ENCODE measurements around the gene TRMT112.
"Not testable (repeated sequence)": the region's sequence is repeated elsewhere in the genome, so short reads cannot be mapped to it uniquely, and the experiment has no call there.

The TRMT112 gene

DNA sequence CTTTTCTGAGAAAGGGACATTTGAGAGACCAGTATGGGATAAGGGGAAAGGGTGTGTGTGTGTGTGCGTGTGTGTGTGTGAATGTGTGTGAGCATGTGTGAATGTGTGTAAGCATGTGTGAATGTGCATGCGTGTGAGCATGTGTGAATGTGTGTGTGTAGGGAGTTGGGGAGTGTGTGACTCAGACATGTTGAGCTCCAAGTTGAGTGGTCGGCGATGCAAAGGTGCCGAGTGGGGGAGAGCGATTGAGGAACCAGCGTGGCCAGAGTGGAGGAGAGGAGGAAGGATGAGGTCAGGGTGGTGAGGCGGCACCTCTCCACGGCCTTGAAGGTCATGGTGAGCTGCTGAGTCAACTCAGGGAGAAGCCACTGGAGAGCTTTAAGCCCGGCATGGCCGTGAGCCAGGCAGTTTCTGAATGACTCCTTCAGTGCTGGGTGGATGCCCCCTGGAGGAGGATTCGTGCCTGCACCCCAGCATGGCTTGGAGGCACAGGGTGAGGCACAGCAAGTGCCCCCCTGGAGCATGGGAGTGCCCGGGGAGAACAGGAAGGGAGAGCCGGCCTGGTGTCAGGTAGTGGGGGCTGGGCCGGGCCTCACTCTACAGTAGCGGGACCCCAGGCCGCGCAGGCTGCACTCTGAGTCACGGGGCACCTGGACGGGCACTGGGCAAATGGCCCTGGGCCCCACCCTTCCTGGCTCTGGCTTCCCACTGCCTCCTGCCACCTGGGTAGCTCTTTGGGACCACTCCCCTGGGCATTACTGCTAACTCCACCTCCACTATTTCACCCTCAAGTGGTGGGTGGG, 14.4 kb upstream of the TRMT112 start:
- TF ChIP-seq POLR2A (IDR thresholded peaks at IDR 0.05; ENCODE audit: low read length) (no peak), GATA1 (IDR thresholded peaks at IDR 0.05; ENCODE audit: low read depth, low read length) (no peak)
- peak; percentile 95 to 97 for DNase-seq

DNA sequence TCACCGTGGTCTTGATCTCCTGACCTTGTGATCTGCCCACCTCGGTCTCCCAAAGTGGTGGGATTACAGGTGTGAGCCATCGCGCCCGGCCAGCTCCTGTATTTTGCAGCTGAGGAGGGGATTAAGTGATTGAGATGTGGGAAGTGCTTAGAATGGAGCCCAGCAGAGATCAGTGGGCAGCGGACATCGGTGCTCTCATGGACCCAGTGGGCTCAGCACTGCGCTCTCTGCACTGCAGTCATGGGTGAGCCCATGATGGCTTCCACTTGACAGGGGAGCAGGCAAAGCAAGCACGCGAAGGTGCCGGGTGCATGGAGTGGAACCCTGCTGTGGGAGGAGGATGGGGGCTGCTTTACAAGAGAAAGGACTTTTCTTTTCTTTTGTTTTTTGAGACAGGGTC, 13.5 kb upstream of the TRMT112 start:
- DNase-seq = no peak
- no peak for TF ChIP-seq GATA1 (IDR thresholded peaks at IDR 0.05; ENCODE audit: low read depth, low read length)
- no peak for TF ChIP-seq POLR2A (IDR thresholded peaks at IDR 0.05; ENCODE audit: low read length)

DNA sequence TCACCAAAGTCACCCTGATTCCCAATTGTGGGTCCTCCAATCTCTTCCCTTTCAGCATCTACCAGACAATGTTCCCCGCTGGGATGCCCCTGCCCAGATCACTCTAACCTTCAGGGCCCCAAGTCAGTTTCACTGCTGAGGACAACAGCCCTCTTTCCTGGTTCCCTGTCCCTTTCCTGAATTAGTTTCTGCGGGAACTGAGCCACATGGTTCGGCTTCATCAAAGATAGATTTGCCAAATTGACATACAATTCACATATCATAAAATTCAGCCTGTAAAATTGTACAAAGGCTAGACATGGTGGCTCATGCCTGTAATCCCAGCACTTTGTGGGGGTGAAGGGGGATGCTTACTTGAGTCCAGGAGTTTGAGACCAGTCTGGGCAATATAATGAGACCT, 10.6 kb upstream of the TRMT112 start:
- TF ChIP-seq GATA1 (IDR thresholded peaks at IDR 0.05; ENCODE audit: low read depth, low read length) = no peak
- TF ChIP-seq POLR2A (IDR thresholded peaks at IDR 0.05; ENCODE audit: low read length) = no peak
- DNase-seq = no peak

DNA sequence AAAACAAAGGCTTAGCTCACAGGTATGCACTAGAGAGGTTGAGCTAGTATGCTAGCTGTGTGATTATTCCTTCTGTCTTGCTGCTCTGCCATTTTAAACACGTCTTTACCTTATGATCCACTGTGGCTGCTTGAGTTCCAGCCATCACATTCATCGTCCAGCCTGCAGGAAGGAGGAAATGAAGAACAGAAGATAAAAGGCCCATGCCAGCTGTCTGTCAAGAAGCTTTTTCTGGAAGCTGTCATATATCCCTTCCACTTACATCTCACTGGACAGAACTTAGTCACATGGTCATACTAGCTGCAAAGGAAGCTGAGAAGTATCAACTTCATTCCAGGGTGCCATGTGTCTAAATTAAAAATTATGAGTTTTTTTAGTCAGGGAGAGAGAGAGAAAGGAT, 10.0 kb upstream of the TRMT112 start:
- no peak for DNase-seq
- TF ChIP-seq POLR2A (IDR thresholded peaks at IDR 0.05; ENCODE audit: low read length) = no peak
- no peak for TF ChIP-seq GATA1 (IDR thresholded peaks at IDR 0.05; ENCODE audit: low read depth, low read length)

DNA sequence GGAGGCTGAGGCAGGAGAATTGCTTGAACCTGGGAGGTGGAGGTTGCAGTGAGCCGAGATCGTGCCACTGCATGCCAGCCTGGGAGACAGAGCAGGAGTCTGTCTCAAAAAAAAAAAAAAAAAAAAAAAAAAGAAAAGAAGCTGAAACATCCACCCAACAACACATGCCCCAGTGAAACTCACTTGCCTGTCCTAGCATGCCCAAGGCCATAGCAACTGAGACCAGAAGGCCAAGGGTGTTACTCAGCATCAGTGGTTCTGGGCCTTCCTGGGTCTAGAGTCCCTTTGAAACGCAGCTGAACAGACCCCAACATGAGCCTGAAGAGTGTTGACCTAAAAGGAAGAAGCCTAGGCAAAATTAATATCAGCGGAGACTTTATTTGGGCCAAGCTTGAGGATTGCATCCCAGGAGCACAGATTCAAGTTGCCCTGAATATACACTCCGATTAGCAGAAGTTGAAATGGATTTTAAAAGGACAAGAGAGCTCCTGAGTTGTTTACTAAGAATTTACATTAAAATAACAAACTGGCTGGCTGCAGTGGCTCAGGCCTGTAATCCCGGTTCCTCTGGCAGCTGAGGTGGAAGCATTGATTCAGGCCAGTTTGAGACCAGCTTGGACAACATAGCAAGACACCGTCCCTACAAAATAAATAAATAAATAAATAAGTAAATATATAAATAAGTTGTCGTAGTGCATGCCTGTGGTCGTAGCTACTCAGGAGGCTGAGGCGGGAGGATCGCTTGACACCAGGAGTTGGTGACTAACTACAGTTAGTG, 7.5 kb upstream of the TRMT112 start:
- TF ChIP-seq POLR2A (IDR thresholded peaks at IDR 0.05; ENCODE audit: low read length) (no peak), GATA1 (IDR thresholded peaks at IDR 0.05; ENCODE audit: low read depth, low read length) (no peak)
- DNase-seq = no peak

DNA sequence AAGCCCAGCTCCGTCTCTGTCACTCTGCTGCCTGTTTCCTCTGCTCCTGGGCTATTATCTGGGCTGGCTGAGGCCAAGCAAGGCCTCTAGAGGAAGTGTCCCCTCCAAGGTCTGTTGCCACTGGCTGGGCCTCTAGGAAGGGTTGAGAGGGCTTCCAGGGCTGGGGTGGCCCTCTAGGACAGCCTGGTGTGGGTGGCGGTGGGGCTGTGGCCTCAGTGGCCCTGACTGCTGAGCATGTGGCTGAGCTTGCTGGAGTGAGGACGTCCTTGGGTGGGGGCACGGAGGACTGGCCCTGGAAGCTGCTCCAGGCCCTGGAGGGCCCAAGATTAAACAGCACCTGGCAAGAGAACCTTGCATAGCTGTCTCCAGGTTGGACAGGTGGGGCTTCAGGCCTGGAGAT, 6.6 kb upstream of the TRMT112 start:
- DNase-seq = not testable (repeated sequence)

DNA sequence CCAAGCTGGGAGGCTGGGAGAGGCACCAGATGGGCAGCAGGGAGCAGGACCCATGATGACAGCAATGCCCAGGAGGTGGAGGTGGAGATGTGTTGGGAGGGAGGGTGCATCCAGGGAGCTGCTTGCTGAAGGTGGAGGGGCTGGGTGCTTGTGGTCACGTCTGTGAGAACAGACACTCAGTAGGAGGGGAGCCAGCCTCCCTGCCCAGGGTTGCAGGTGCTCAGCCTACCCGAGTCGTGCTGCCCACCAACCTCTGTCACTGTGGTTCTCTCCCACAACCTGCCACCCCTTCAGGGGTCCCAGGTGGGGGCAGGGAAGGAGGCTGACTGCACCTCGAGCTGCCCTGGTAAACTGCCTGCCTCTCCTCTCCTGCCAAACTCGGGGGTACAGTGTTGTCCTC, 6.0 kb upstream of the TRMT112 start:
- DNase-seq = no peak

DNA sequence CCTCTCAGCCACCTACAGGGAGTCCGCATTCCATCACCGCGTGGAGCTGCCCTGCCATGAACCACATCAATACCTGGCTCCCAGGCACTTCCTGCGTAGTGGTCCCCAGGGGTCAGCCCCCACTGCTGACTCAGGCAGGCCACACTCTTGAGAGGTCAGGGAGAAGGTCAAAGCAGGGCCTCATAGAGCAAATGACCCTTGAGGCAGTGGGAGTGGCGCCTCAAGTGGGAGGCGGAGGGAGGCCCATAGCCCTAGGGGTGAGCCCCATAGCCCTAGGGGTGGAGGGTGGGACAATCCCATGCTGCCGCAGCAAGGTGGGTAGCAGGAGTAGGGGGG, 5.5 kb upstream of the TRMT112 start:
- TF ChIP-seq GATA1 (IDR thresholded peaks at IDR 0.05; ENCODE audit: low read depth, low read length) (no peak), POLR2A (IDR thresholded peaks at IDR 0.05; ENCODE audit: low read length) (no peak)
- DNase-seq = no peak

More for the DNA sequence above, 6.0 kb upstream of the TRMT112 start:
- no peak for TF ChIP-seq POLR2A (IDR thresholded peaks at IDR 0.05; ENCODE audit: low read length)
- no peak for TF ChIP-seq GATA1 (IDR thresholded peaks at IDR 0.05; ENCODE audit: low read depth, low read length)

DNA sequence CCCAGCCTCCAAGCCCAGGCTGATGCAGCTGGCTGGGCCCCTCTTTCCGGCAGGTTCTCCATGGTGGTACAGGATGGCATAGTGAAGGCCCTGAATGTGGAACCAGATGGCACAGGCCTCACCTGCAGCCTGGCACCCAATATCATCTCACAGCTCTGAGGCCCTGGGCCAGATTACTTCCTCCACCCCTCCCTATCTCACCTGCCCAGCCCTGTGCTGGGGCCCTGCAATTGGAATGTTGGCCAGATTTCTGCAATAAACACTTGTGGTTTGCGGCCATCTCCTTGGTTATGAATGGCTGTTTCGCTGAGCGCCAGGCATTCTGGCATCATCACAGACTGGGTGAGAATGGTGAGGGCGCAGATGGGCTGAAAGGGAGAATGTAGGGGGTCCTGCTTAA, 4.2 kb upstream of the TRMT112 start:
- TF ChIP-seq POLR2A (IDR thresholded peaks at IDR 0.05; ENCODE audit: low read length) (no peak), GATA1 (IDR thresholded peaks at IDR 0.05; ENCODE audit: low read depth, low read length) (no peak)
- no peak for DNase-seq

DNA sequence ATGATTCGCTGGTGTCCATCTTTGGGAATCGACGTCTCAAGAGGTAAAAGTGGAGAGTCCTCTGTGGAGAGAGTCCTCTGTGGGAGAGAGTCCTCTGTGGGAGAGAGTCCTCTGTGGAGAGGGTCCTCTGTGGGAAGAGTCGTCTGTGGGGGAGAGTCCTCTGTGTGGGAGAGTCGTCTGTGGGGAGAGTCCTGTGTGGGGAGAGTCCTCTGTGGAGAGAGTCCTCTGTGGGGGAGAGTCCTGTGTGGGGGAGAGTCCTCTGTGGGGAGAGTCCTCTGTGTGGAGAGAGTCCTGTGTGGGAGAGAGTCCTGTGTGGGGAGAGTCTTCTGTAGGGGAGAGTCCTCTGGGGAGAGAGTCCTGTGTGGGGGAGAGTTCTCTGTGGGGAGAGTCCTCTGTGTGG, 3.7 kb upstream of the TRMT112 start:
- no peak for DNase-seq
- TF ChIP-seq POLR2A (IDR thresholded peaks at IDR 0.05; ENCODE audit: low read length) (no peak), GATA1 (IDR thresholded peaks at IDR 0.05; ENCODE audit: low read depth, low read length) (no peak)

DNA sequence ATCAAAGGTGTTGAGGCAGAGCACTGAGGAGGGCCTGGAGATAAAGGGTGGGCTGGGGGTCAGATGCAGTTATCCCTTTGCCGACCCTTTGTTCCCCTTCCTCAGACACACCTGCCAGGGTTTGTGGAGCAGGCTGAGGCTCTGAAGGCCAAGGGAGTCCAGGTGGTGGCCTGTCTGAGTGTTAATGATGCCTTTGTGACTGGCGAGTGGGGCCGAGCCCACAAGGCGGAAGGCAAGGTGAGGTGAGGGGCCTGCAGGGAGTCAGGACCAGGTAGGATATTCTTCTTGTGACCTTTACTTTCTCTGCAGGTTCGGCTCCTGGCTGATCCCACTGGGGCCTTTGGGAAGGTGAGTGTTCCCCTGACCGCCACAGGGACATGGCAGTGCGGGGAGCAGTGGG, 3.2 kb upstream of the TRMT112 start:
- no peak for DNase-seq
- no peak for TF ChIP-seq POLR2A (IDR thresholded peaks at IDR 0.05; ENCODE audit: low read length)

DNA sequence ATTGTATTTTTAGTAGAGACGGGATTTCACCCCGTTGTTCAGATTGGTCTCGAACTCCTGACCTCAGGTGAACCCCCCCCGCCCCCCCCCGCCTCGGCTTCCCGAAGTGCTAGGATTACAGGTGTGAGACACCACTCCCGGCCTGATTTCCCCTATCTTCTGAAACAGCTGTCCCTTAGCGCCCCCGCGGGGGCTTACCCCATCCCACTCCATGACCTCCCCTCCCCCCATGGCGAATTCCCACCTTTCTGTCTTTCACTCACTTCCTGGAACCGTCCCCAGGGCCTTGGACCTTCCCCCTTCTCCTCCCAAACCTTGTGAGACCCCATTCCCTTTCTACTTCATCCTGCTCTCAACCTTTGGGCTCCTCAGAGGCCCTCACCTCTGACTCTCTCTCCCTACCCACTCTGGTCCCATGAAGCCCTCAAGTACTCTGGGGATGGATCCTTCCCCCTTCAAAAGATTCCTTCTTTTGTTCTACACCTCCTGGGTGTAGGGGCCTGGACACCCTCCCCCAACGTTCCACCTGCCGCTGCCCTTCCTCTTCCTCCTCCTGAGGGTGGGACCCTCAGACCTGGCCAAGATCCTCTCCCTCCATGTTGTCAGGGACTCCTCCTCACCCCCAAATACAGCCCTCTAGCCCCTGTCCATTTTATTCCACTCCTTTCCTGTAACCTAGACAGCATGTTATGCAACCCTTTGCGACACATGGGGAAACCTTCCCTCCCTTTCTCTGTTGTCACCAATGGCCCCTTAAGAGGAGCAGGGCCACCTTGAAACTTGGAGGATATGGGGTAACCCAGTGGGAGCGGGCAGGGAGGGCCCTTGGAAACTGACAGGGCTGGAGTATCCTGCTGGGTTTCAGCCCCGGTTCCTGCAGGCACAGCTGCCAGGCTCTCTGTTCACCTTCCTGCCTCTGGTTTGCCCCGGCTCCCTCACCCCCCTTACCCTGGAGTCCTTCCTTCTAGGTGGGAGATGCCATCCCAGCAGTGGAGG, 1.7 kb upstream of the TRMT112 start:
- no peak for TF ChIP-seq GATA1 (IDR thresholded peaks at IDR 0.05; ENCODE audit: low read depth, low read length)
- TF ChIP-seq POLR2A (IDR thresholded peaks at IDR 0.05; ENCODE audit: low read length) = no peak
- DNase-seq = peak in 1 of 2 experiments; percentile 69

DNA sequence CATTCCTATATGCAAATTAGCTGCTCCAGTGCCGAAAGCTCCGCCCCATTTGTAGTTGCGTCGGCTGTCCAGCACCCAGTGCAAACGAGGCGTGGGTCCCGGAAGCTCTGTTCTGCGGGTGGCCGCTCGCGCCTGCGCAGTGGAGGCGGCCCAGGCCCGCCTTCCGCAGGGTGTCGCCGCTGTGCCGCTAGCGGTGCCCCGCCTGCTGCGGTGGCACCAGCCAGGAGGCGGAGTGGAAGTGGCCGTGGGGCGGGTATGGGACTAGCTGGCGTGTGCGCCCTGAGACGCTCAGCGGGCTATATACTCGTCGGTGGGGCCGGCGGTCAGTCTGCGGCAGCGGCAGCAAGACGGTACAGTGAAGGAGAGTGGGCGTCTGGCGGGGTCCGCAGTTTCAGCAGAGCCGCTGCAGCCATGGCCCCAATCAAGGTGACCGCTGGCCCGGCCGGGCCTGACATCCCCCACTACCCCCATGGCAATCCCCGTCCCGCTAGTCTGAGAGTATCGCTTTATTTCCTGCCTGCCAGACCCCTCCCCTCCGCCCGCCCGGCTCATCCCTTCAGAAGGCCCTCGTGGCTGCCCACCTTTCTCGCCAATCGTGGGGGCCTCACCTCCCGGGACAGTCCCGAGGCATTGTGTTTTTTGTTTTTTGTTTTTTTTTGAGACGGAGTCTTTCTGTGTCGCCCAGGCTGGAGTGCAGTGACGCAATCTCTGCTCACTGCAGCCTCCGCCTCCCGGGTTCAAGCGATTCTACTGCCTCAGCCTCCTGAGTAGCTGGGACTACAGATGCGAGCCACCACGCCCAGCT, 804 bp upstream of the TRMT112 start, which contains the start of gene PRDX5:
Gene PRDX5, plus strand, starts transcription at position 161 of the 805 bp plus-strand sequence. Its CDS starts 95 bp downstream, at position 256.
- TF ChIP-seq GATA1 (IDR thresholded peaks at IDR 0.05; ENCODE audit: low read depth, low read length) (no peak), POLR2A (IDR thresholded peaks at IDR 0.05; ENCODE audit: low read length) (no peak)
- peak; percentile 99 for DNase-seq
